CD4-positive, alpha-beta T cell treated with Interleukin-1 beta for 1 hour (primary cell): ENCODE measurements around the gene SMAD3.

Experiments used
- DNase-seq, 2 donors: peaks; one replicate each; pipeline ENCODE4 v3.0.0-alpha.2; 2020 to 2022

SMAD3 gene

GRCh38 chr15:67185621-67186225, 120.3 kb downstream of the SMAD3 start:
- peak in 1 of 2 donors; percentile 4 for DNase-seq

- peak in 1 of 2 donors; percentile 43 for DNase-seq
These were observed 120.8 kb downstream of the SMAD3 start for GRCh38 chr15:67186226-67186649.

GRCh38 chr15:67186688-67187087, 121.3 kb downstream of the SMAD3 start:
- no peak for DNase-seq

GRCh38 chr15:67187351-67187854, 122.0 kb downstream of the SMAD3 start:
- no peak for DNase-seq

- DNase-seq, result no peak
These were observed 123.3 kb downstream of the SMAD3 start for GRCh38 chr15:67188551-67189218.

- DNase-seq, result no peak
These were observed 124.1 kb downstream of the SMAD3 start for GRCh38 chr15:67189326-67190051.

GRCh38 chr15:67190326-67190725, 124.9 kb downstream of the SMAD3 start:
- DNase-seq, result no peak

GRCh38 chr15:67190813-67191212, 125.4 kb downstream of the SMAD3 start:
- DNase-seq, result no peak

- DNase-seq, result no peak
These were observed 126.9 kb downstream of the SMAD3 start for GRCh38 chr15:67192185-67192820.

GRCh38 chr15:67193223-67193990, 128.0 kb downstream of the SMAD3 start:
- no peak for DNase-seq

- DNase-seq, result no peak
These were observed 129.0 kb downstream of the SMAD3 start for GRCh38 chr15:67194171-67195114.

- DNase-seq, result no peak
These were observed 129.9 kb downstream of the SMAD3 start for GRCh38 chr15:67195305-67195704.

GRCh38 chr15:67196222-67196621, 130.8 kb downstream of the SMAD3 start:
- no peak for DNase-seq

- DNase-seq, result no peak
These were observed 131.4 kb downstream of the SMAD3 start for GRCh38 chr15:67196672-67197363.

- no peak for DNase-seq
These were observed 131.9 kb downstream of the SMAD3 start for GRCh38 chr15:67197364-67197695.

GRCh38 chr15:67198157-67198754, 132.9 kb downstream of the SMAD3 start:
- no peak for DNase-seq

GRCh38 chr15:67199391-67199790, 134.0 kb downstream of the SMAD3 start:
- no peak for DNase-seq

- no peak for DNase-seq
These were observed 134.7 kb downstream of the SMAD3 start for GRCh38 chr15:67199881-67200763.

GRCh38 chr15:67201136-67201535, 135.7 kb downstream of the SMAD3 start:
- no peak for DNase-seq
